H1 (cell line): ENCODE results near the gene DENND1A. TPM values are rescaled to one million over a fixed set of nuclear protein-coding genes. Genes with fewer than 3 reads are reported as not detected.

Experiments
- CTCF ChIA-PET: fragments of 300-600 bp; sonication (Branson Sonifier 250); formaldehyde crosslinking; loops from one replicate; lab custom pipeline; 2021; ENCODE audit not compliant: partially characterized antibody; lab: Charles Lee
- POLR2A ChIA-PET: fragments of 300-600 bp; sonication (Branson Sonifier 250); formaldehyde crosslinking; loops from one replicate; lab custom pipeline; 2021; ENCODE audit warnings: inconsistent platforms; ENCODE audit not compliant: partially characterized antibody; lab: Charles Lee
- DNase-seq, 2 experiments: peaks; one replicate each; pipeline versions ENCODE4 v3.0.0 to v3.0.0-alpha.2; 2010 to 2022; ENCODE audit warnings: low spot score in 2 of 2, low read depth in 1 of 2, mixed read lengths in 1 of 2
- FAIRE-seq: peaks from 2 replicates; lab custom pipeline; 2011; peaks lifted over from hg19 to GRCh38; lab: Jason Lieb, UNC
- H2AFZ ChIP-seq: 2 replicates; pipeline ENCODE4 v1.8.1; 2012; ENCODE audit warnings: low read length, inconsistent platforms
- H2AK5ac ChIP-seq: 2 replicates; pipeline ENCODE4 v1.6.1; 2013; ENCODE audit warnings: low read depth, low read length
- H2BK120ac ChIP-seq: replicated peaks from 2 replicates; pipeline ENCODE3; 2013; ENCODE audit warnings: low read depth, low read length, inconsistent platforms
- H2BK12ac ChIP-seq: 2 replicates; pipeline ENCODE4 v1.6.1; 2013; ENCODE audit warnings: low read depth, low read length
- H2BK15ac ChIP-seq: 2 replicates; pipeline ENCODE4 v1.6.1; 2013; ENCODE audit warnings: low read length
- H2BK20ac ChIP-seq: 2 replicates; pipeline ENCODE4 v1.6.1; 2013; ENCODE audit warnings: low read length
- H2BK5ac ChIP-seq: 2 replicates; pipeline ENCODE4 v1.6.1; 2013; ENCODE audit warnings: low read depth, low read length
- H3K14ac ChIP-seq: 2 replicates; pipeline ENCODE4 v1.6.1; 2013; ENCODE audit warnings: inconsistent platforms; ENCODE audit not compliant: insufficient read length
- H3K18ac ChIP-seq: 2 replicates; pipeline ENCODE4 v1.6.1; 2013; ENCODE audit warnings: low read length; ENCODE audit errors: extremely low read depth
- H3K23ac ChIP-seq: 2 replicates; pipeline ENCODE4 v1.6.1; 2013; ENCODE audit warnings: inconsistent platforms; ENCODE audit not compliant: insufficient read length
- H3K23me2 ChIP-seq: 2 replicates; pipeline ENCODE4 v1.6.1; 2013; ENCODE audit warnings: low read depth, low read length
- H3K27ac ChIP-seq: 2 replicates; pipeline ENCODE4 v1.6.1; 2011; ENCODE audit warnings: low read depth, low read length, inconsistent platforms
- H3K27me3 ChIP-seq, 4 experiments: replicated peaks in 1 of 4; 1 replicate in 1 of 4; 2 replicates in 3 of 4; pipeline versions ENCODE4 v1.6.1 to v1.8.1; 2011 to 2013; ENCODE audit warnings: low read length in 3 of 4, mild to moderate bottlenecking in 3 of 4, inconsistent platforms in 2 of 4, mixed read lengths in 2 of 4, moderate library complexity in 1 of 4; ENCODE audit not compliant: control insufficient read depth in 3 of 4, insufficient read depth in 3 of 4; ENCODE audit errors: extremely low read depth in 1 of 4
- H3K36me3 ChIP-seq, 4 experiments: 2 replicates each; pipeline versions ENCODE4 v1.6.1 to v1.8.1; 2011 to 2013; ENCODE audit warnings: mild to moderate bottlenecking in 4 of 4, low read length in 3 of 4, moderate library complexity in 2 of 4, control low read depth in 1 of 4, inconsistent platforms in 1 of 4; ENCODE audit not compliant: insufficient read depth in 4 of 4, control insufficient read depth in 2 of 4
- H3K4ac ChIP-seq: replicated peaks from 2 replicates; pipeline ENCODE3; 2013; ENCODE audit warnings: low read length, low read depth, mixed read lengths, inconsistent platforms; ENCODE audit not compliant: insufficient read length
- H3K4me1 ChIP-seq, 4 experiments: replicated peaks in 1 of 4; 1 replicate in 1 of 4; 2 replicates in 3 of 4; pipeline versions ENCODE4 v1.6.1 to v1.8.1; 2011 to 2013; ENCODE audit warnings: low read length in 3 of 4, inconsistent platforms in 2 of 4, mixed read lengths in 1 of 4; ENCODE audit not compliant: insufficient read depth in 4 of 4, control insufficient read depth in 3 of 4
- H3K4me2 ChIP-seq, 2 experiments: 2 replicates each; pipeline versions ENCODE4 v1.6.1 to v1.8.1; 2011 to 2013; ENCODE audit warnings: low read depth in 2 of 2, low read length in 2 of 2, control low read depth in 1 of 2, inconsistent platforms in 1 of 2, mild to moderate bottlenecking in 1 of 2; ENCODE audit not compliant: insufficient read depth in 1 of 2
- H3K4me3 ChIP-seq, 4 experiments: fragments of 200-600, 300-600 bp in 1 of 4; sonication (generic), shearing (Covaris generic), sonication (Bioruptor Twin) in 1 of 4; 2 replicates each; pipeline versions ENCODE4 v1.5.1 to v1.8.1; 2011 to 2016; ENCODE audit warnings: low read length in 4 of 4, low read depth in 3 of 4, control low read depth in 2 of 4, inconsistent platforms in 2 of 4, mild to moderate bottlenecking in 2 of 4, mixed read lengths in 1 of 4, moderate library complexity in 1 of 4; ENCODE audit not compliant: insufficient read depth in 2 of 4; ENCODE audit errors: extremely low read depth in 1 of 4
- H3K56ac ChIP-seq: replicated peaks from 2 replicates; pipeline ENCODE3; 2013; ENCODE audit warnings: low read depth, mild to moderate bottlenecking, mixed read lengths, low read length, inconsistent platforms; ENCODE audit not compliant: insufficient read length
- H3K79me1 ChIP-seq: 2 replicates; pipeline ENCODE4 v1.6.1; 2013; ENCODE audit warnings: low read depth, low read length, control low read depth
- H3K79me2 ChIP-seq, 2 experiments: 2 replicates each; pipeline versions ENCODE4 v1.6.1 to v1.8.1; 2012 to 2013; ENCODE audit warnings: low read length in 2 of 2, mild to moderate bottlenecking in 2 of 2, inconsistent platforms in 1 of 2; ENCODE audit not compliant: insufficient read depth in 2 of 2, control insufficient read depth in 1 of 2
- H3K9ac ChIP-seq, 4 experiments: replicated peaks in 1 of 4; 1 replicate in 1 of 4; 2 replicates in 3 of 4; pipeline versions ENCODE4 v1.6.1 to v1.8.1; 2011 to 2013; ENCODE audit warnings: low read depth in 3 of 4, low read length in 3 of 4, control low read depth in 2 of 4, mild to moderate bottlenecking in 2 of 4, moderate library complexity in 2 of 4, inconsistent platforms in 1 of 4; ENCODE audit errors: extremely low read depth in 1 of 4
- H3K9me3 ChIP-seq, 2 experiments: 2 replicates each; pipeline versions ENCODE4 v1.6.1 to v1.8.1; 2012 to 2013; ENCODE audit warnings: mild to moderate bottlenecking in 2 of 2, moderate library complexity in 2 of 2, control low read depth in 1 of 2, inconsistent platforms in 1 of 2, low read depth in 1 of 2, low read length in 1 of 2, mixed read lengths in 1 of 2; ENCODE audit not compliant: insufficient read depth in 2 of 2
- H4K20me1 ChIP-seq, 2 experiments: replicated peaks in 1 of 2; 2 replicates each; pipeline versions ENCODE3 to v1.8.1; 2011 to 2013; ENCODE audit warnings: inconsistent platforms in 2 of 2, low read length in 2 of 2, mild to moderate bottlenecking in 1 of 2; ENCODE audit not compliant: insufficient read depth in 2 of 2, control insufficient read depth in 1 of 2
- H4K5ac ChIP-seq: 2 replicates; pipeline ENCODE4 v1.6.1; 2013; ENCODE audit warnings: low read length, low read depth, mixed read lengths, inconsistent platforms; ENCODE audit not compliant: insufficient read length
- H4K8ac ChIP-seq: 2 replicates; pipeline ENCODE4 v1.8.0; 2013; ENCODE audit warnings: mild to moderate bottlenecking, moderate library complexity, low read length, inconsistent platforms; ENCODE audit not compliant: insufficient read depth; ENCODE audit errors: extremely low read depth
- H4K91ac ChIP-seq: replicated peaks from 2 replicates; pipeline ENCODE3; 2013; ENCODE audit warnings: low read length, mixed read lengths, inconsistent platforms; ENCODE audit not compliant: insufficient read length
- CTCF ChIP-seq, 3 experiments: IDR thresholded peaks; 1 replicate in 2 of 3; 2 replicates in 1 of 3; pipeline versions ENCODE4 v1.5.1 to v1.6.1; 2011; ENCODE audit warnings: low read length in 3 of 3, mild to moderate bottlenecking in 3 of 3, inconsistent platforms in 2 of 3, low read depth in 1 of 3, moderate library complexity in 1 of 3; ENCODE audit not compliant: insufficient read depth in 1 of 3; ENCODE audit errors: control extremely low read depth in 1 of 3
- TEAD4 ChIP-seq: IDR thresholded peaks from 2 replicates; pipeline ENCODE4 v1.6.1; 2012; ENCODE audit warnings: low read depth, low read length, inconsistent platforms, mixed read lengths
- WGBS, 2 experiments: shearing (Covaris generic) in 1 of 2; methylation state at CpG; one replicate each; pipeline versions ENCODE4 v1.1.6 to v1.1.7; 2013 to 2015; ENCODE audit warnings: low lambda C conversion rate in 2 of 2, mixed read lengths in 2 of 2, inconsistent platforms in 1 of 2, low coverage in 1 of 2, missing lambda C conversion rate in 1 of 2; ENCODE audit not compliant: insufficient replicate concordance in 2 of 2, insufficient coverage in 1 of 2, insufficient read length in 1 of 2; ENCODE audit errors: extremely low coverage in 1 of 2, missing lambda C conversion rate in 1 of 2; 5-methylcytosine and 5-hydroxymethylcytosine counted together
- polyA plus RNA-seq, 7 experiments: library from polyadenylated mRNA; depleted of rRNA in 3 of 7; stranded (reverse) in 5 of 7; unstranded in 2 of 7; fragments of >200 nt in 5 of 7; fragments of 200-250 nt in 2 of 7; gene quantifications; 1 replicate in 5 of 7; 2 replicates in 1 of 7; 4 replicates in 1 of 7; pipeline versions ENCODE4 v1.2.1 to v1.2.3, GENCODE V29; 2011 to 2013; ENCODE audit warnings: missing spikeins in 2 of 7, mixed read lengths in 2 of 7
- total RNA-seq: library from RNA; stranded (reverse); fragmentation: NEBNext Ultra II Directional; extraction: Animal tissue kit (Norgen Biotek cat#: 25700); gene quantifications from 2 replicates; pipeline ENCODE4 v1.2.1, GENCODE V29; 2021
- TF ChIP-seq, protein P1 (sequence below): IDR thresholded peaks from 2 replicates; pipeline ENCODE4 v1.6.1; 2011; ENCODE audit warnings: low read depth, mild to moderate bottlenecking, low read length; ENCODE audit not compliant: insufficient read depth

The DENND1A gene
- total and polyA plus RNA-seq, 2 of the 8 experiments (the other 6 are each of a cell fraction or from before 2014, with no cell fraction given) = 24.1 to 26.4 TPM

DNA sequence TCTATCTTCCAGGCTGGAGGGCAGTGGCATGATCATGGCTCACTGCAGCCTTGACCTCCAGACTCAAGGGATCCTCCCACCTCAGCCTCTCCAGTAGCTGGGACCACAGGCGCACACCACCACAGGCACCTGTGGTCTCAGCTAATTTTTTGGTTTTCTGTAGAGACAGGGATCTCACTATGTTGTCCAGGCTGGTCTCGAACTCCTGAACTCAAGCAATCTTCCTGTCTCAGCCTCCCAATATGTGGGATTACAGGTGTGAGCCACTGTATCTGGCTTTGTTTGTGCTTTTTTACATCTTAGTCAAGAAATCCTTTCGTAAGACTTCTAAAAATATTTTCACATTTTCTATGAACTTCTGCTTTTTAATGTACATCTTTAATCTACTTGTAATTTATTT lies 116.9 kb downstream of the DENND1A start:
- Histone ChIP-seq H3K23me2 (no peaks in the 10 kb centered on the region), H2BK5ac (no peak overlapping the region), H2AK5ac (no peak overlapping the region), H3K4me1 (no peaks in the 10 kb centered on the region), H2AFZ (no peak overlapping the region), H3K56ac (no peak overlapping the region), H3K4ac (no peak overlapping the region), H3K79me2 (no peaks in the 10 kb centered on the region; a peak in 1 of 4 replicates), H3K9ac (no peak overlapping the region), H3K23ac (no peak overlapping the region), H2BK12ac (no peak overlapping the region), H2BK120ac (no peak overlapping the region), H4K8ac (no peak overlapping the region), H3K36me3 (no peaks in the 10 kb centered on the region), H3K4me2 (no peak overlapping the region), H3K9me3 (no peaks in the 10 kb centered on the region), H4K91ac (no peak overlapping the region), H3K79me1 (no peaks in the 10 kb centered on the region), H4K20me1 (no peaks in the 10 kb centered on the region), H3K14ac (no peak overlapping the region), H3K18ac (no peak overlapping the region), H3K27ac (no peak overlapping the region), H2BK15ac (no peak overlapping the region), H3K4me3 (no peak overlapping the region), H4K5ac (no peak overlapping the region), H3K27me3 (no peaks in the 10 kb centered on the region), H2BK20ac (no peak overlapping the region)
- WGBS, 2 experiments = 86% methylated on average over 3 of the region's 3 CpGs; no CpG with 5 or more reads in 1 of the 2 experiments
- TF ChIP-seq, protein P1, sequence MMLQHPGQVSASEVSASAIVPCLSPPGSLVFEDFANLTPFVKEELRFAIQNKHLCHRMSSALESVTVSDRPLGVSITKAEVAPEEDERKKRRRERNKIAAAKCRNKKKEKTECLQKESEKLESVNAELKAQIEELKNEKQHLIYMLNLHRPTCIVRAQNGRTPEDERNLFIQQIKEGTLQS = no peak
- no peak for TF ChIP-seq CTCF (IDR thresholded peaks at IDR 0.05; ENCODE audit: control extremely low read depth in 1 of 3, insufficient read depth in 1 of 3, low read depth in 1 of 3, low read length in 3 of 3)
- TF ChIP-seq TEAD4 = no peak
- no peak for FAIRE-seq
- CTCF ChIA-PET = no interaction called here
- POLR2A ChIA-PET = no interaction called here
- DNase-seq = no peak
